K562 (cell line): ENCODE data around the gene XAB2. TPM values are rescaled to one million over a fixed set of nuclear protein-coding genes. Genes with fewer than 3 reads are reported as not detected.

ENCODE experiments used
- ATAC-seq: fragments of 200-7000 bp; cut with Tn5 transposase; 3 replicates; pipeline ENCODE4 v1.9.1; 2020; ENCODE audit warnings: moderate library complexity
- BruUV-seq: library from RNA; stranded (reverse); fragments of 400-500 nt; replicated peaks from 2 replicates; lab custom pipeline; 2021; lab: Mats Ljungman, UMichigan
- CTCF ChIA-PET: fragments of 300-600 bp; formaldehyde crosslinking; extraction: SDS; loops from one replicate; lab custom pipeline; 2021; ENCODE audit warnings: low intra/inter-chr PET ratio; lab: Yijun Ruan, JAX
- POLR2A ChIA-PET: fragments of 300-600, 350-650 bp; sonication (Branson Sonifier 250); formaldehyde crosslinking; extraction: SDS; loops from one replicate; lab custom pipeline; 2021; ENCODE audit warnings: antibody characterized with exemption, inconsistent platforms; lab: Yijun Ruan, JAX
- DNase-seq, 4 experiments: peaks; one replicate each; pipeline versions ENCODE4 v3.0.0 to v3.0.0-alpha.2; 2011 to 2018; ENCODE audit warnings: low spot score in 3 of 4, mixed read lengths in 3 of 4; ENCODE audit errors: extremely low read depth in 1 of 4
- FAIRE-seq: peaks from 2 replicates; lab custom pipeline; 2011; peaks lifted over from hg19 to GRCh38; lab: Jason Lieb, UNC
- H2AFZ ChIP-seq: 2 replicates; pipeline ENCODE4 v1.6.0; 2011; ENCODE audit warnings: low read depth, low read length, control low read depth, inconsistent platforms
- H3K27ac ChIP-seq: fragments of 200-600 bp; 3 replicates; pipeline ENCODE4 v1.8.0; 2011; ENCODE audit warnings: low read depth, mild to moderate bottlenecking, control low read depth, inconsistent platforms, low read length, moderate library complexity, mixed read lengths; ENCODE audit errors: extremely low read depth
- H3K27me3 ChIP-seq, 2 experiments: fragments of 300-600 bp in 1 of 2; 2 replicates in 1 of 2; 3 replicates in 1 of 2; pipeline versions ENCODE4 v1.6.0 to v1.8.0; 2011; ENCODE audit warnings: inconsistent platforms in 2 of 2, low read length in 2 of 2, mild to moderate bottlenecking in 1 of 2, mixed read lengths in 1 of 2, moderate library complexity in 1 of 2; ENCODE audit not compliant: control insufficient read depth in 2 of 2, insufficient read depth in 2 of 2
- H3K36me3 ChIP-seq: fragments of 300-600 bp; 3 replicates; pipeline ENCODE4 v1.8.0; 2011; ENCODE audit warnings: mild to moderate bottlenecking, low read length, inconsistent platforms; ENCODE audit not compliant: control insufficient read depth, insufficient read depth
- H3K4me1 ChIP-seq, 2 experiments: fragments of 200-600 bp in 1 of 2; replicated peaks in 1 of 2; 2 replicates in 1 of 2; 3 replicates in 1 of 2; pipeline versions ENCODE4 v1.5.1 to v1.8.0; 2011; ENCODE audit warnings: inconsistent platforms in 2 of 2, low read length in 2 of 2, mild to moderate bottlenecking in 1 of 2, mixed read lengths in 1 of 2, moderate library complexity in 1 of 2; ENCODE audit not compliant: control insufficient read depth in 2 of 2, insufficient read depth in 2 of 2
- H3K4me2 ChIP-seq: 2 replicates; pipeline ENCODE4 v1.6.1; 2011; ENCODE audit warnings: low read length, control low read depth, inconsistent platforms, mixed read lengths; ENCODE audit not compliant: insufficient read depth
- H3K4me3 ChIP-seq: fragments of 200-600 bp; sonication (generic), shearing (Covaris generic); 2 replicates; pipeline ENCODE4 v1.5.1; 2016; ENCODE audit warnings: control low read depth, inconsistent platforms
- H3K79me2 ChIP-seq: fragments of 200-600 bp; 3 replicates; pipeline ENCODE4 v1.8.0; 2011; ENCODE audit warnings: low read length, inconsistent platforms; ENCODE audit not compliant: control insufficient read depth, insufficient read depth
- H3K9ac ChIP-seq, 2 experiments: 2 replicates each; pipeline versions ENCODE4 v1.6.0 to v1.6.1; 2011; ENCODE audit warnings: low read depth in 2 of 2, low read length in 2 of 2, control low read depth in 1 of 2, inconsistent platforms in 1 of 2, mild to moderate bottlenecking in 1 of 2, mixed read lengths in 1 of 2; ENCODE audit not compliant: insufficient read depth in 1 of 2
- H3K9me1 ChIP-seq: one replicate; pipeline ENCODE4 v1.6.0; 2011; ENCODE audit warnings: inconsistent platforms, mild to moderate bottlenecking, low read length, moderate library complexity; ENCODE audit not compliant: control insufficient read depth, insufficient read depth
- H3K9me3 ChIP-seq: replicated peaks from 2 replicates; pipeline ENCODE4 v1.5.1; 2011; ENCODE audit warnings: low read depth, low read length, inconsistent platforms; ENCODE audit not compliant: control insufficient read depth, insufficient read depth
- H4K20me1 ChIP-seq: replicated peaks from 2 replicates; pipeline ENCODE4 v1.6.1; 2011; ENCODE audit warnings: low read length, inconsistent platforms, mixed read lengths; ENCODE audit not compliant: control insufficient read depth, insufficient read depth
- DPF2 ChIP-seq: fragments of 450-650 bp; IDR thresholded peaks from 2 replicates; pipeline ENCODE4 v1.6.1; 2016
- GABPA ChIP-seq: fragments of 200-800 bp; sonication (Bioruptor generic); conservative IDR thresholded peaks from 2 replicates; pipeline ENCODE4 v1.6.1; 2016; ENCODE audit warnings: low read depth, missing genetic modification characterization, missing compliant biosample characterization
- GATA2 ChIP-seq: sonication (generic); formaldehyde crosslinking; IDR thresholded peaks from 2 replicates; pipeline ENCODE4 v1.4.0; 2020; ENCODE audit warnings: mild to moderate bottlenecking, missing genetic modification reagents
- PHB2 ChIP-seq: fragments of 450-650 bp; IDR thresholded peaks from 2 replicates; pipeline ENCODE4 v1.6.1; 2017; ENCODE audit warnings: low read depth
- RBM22 ChIP-seq: fragments of 200-400 bp; formaldehyde crosslinking; IDR thresholded peaks from 2 replicates; pipeline ENCODE4 v1.6.1; 2018; ENCODE audit warnings: low read length, low read depth; ENCODE audit not compliant: poor library complexity, severe bottlenecking
- SMAD2 ChIP-seq: fragments of 150-350 bp; IDR thresholded peaks from 2 replicates; pipeline ENCODE4 v1.6.1; 2014; ENCODE audit warnings: low read depth, mild to moderate bottlenecking, low read length
- ZNF174 ChIP-seq: fragments of 250-450 bp; sonication (Bioruptor Pico); IDR thresholded peaks from 2 replicates; pipeline ENCODE4 v1.4.0; 2020; ENCODE audit warnings: mild to moderate bottlenecking
- ZNF175 ChIP-seq: fragments of 200-800 bp; sonication (Bioruptor generic); IDR thresholded peaks from 2 replicates; pipeline ENCODE4 v1.6.1; 2016; ENCODE audit warnings: low read depth, mild to moderate bottlenecking, missing genetic modification characterization, missing compliant biosample characterization
- WGBS: fragments of 100-300 bp; shearing (Covaris generic); methylation state at CpG from one replicate; pipeline ENCODE4 v1.1.6; 2016; ENCODE audit warnings: low coverage, mixed read lengths; ENCODE audit not compliant: insufficient coverage; ENCODE audit errors: missing lambda C conversion rate; 5-methylcytosine and 5-hydroxymethylcytosine counted together
- in situ Hi-C: fragments of 300-500 bp; cut with MboI; formaldehyde crosslinking; loops from 4 replicates; pipeline ENCODE4 v1.15.0; 2018; ENCODE audit warnings: inconsistent platforms, mixed read lengths
- intact Hi-C: fragments of 100-400 bp; cut with micrococcal nuclease; formaldehyde crosslinking; loops from 2 replicates; pipeline ENCODE4 v1.14.2; 2022
- polyA plus RNA-seq, 8 experiments: library from polyadenylated mRNA; depleted of rRNA in 4 of 8; stranded (reverse) in 5 of 8; unstranded in 3 of 8; fragments of >200 nt; fragmentation: Nextera tagmentation in 2 of 8; fragmentation: Illumina TruSeq in 1 of 8; extraction: Ambion mirVana in 2 of 8; extraction: Trizol in 1 of 8; gene quantifications; 2 replicates each; pipeline versions ENCODE4 v1.2.1 to v1.2.3, GENCODE V29; 2011 to 2014; ENCODE audit warnings: inconsistent platforms in 1 of 8, missing spikeins in 1 of 8
- total RNA-seq, 7 experiments: library from RNA; depleted of rRNA in 6 of 7; stranded (reverse); fragments of >200 nt in 6 of 7; fragmentation: Illumina TruSeq in 2 of 7; extraction: Trizol in 2 of 7; gene quantifications; 2 replicates each; pipeline versions ENCODE4 v1.2.1 to v1.2.3, GENCODE V29; 2011 to 2021; ENCODE audit warnings: low replicate concordance in 1 of 7
- TF ChIP-seq, protein P1 (sequence below): fragments of 200-600 bp; sonication (generic); IDR thresholded peaks from one replicate; pipeline ENCODE4 v1.6.1; 2012; ENCODE audit warnings: mild to moderate bottlenecking, low read depth, low read length, inconsistent platforms
- TF ChIP-seq, protein P2 (sequence below): fragments of 450-650 bp; IDR thresholded peaks from 2 replicates; pipeline ENCODE4 v1.6.1; 2018; ENCODE audit warnings: mild to moderate bottlenecking, low read depth; ENCODE audit not compliant: partially characterized antibody

Gene XAB2
- total and polyA plus RNA-seq, 9 of the 15 experiments (the other 6 are each of a cell fraction or from before 2014, with no cell fraction given): 0.21 to 58.3 (median 20.0) TPM

DNA sequence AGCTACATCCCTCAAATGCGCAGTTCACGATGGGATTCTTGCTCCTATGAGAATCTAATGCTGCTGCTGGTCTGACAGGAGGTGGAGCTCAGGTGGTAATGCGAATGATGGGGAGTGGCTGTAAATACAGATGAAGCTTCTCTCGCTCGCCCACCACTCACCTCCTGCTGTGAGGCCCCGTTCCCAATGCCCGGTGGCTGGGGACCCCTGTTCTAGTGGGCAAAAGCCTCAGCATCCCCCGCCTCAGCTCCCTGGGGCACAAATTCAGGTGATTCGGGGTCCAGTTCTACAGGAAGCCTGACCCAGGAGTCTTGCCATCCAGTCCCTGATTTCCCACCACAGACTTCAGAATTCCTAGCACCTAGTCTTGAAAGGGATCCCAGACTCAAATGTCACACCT is 43.2 kb upstream of the XAB2 start:
- POLR2A ChIA-PET: interaction anchor here (0.6 kb wide), 1 partner anchor 14 kb away, joined by 3 read pairs; no protein-coding TSS in a partner anchor
- no peak overlapping the region for H3K27ac ChIP-seq
- FAIRE-seq (no peak), ATAC-seq (no peak), DNase-seq (no peak)
- H4K20me1 ChIP-seq: no peaks in the 10 kb centered on the region
- BruUV-seq: no TSS peak
- peaks cover 14 to 41% of the 10 kb centered on the region in 2 experiments; a peak in 4 of 5 replicates for H3K27me3 ChIP-seq
- no peak overlapping the region for H3K4me3 ChIP-seq
- 7% methylated on average over 9 of the region's 9 CpGs for WGBS
- no peak overlapping the region for H3K9ac ChIP-seq
- no peaks in the 10 kb centered on the region for H3K79me2 ChIP-seq
- in situ Hi-C loops: no loop called here
- no peaks in the 10 kb centered on the region for H3K36me3 ChIP-seq
- intact Hi-C loops: no loop called here
- H3K9me1 ChIP-seq: no peaks in the 10 kb centered on the region
- CTCF ChIA-PET: no interaction called here
- H3K4me2 ChIP-seq: no peak overlapping the region
- peaks cover 5% of the 10 kb centered on the region; the same call in 1 of the 2 replicates for H3K9me3 ChIP-seq
- H2AFZ ChIP-seq: no peak overlapping the region
- H3K4me1 ChIP-seq: peaks cover 0 to 10% of the 10 kb centered on the region in 2 experiments; a peak in 2 of 5 replicates
- TF ChIP-seq GATA2 (CRISPR knock-in tag) (no peak), RBM22 (no peak), ZNF175 (no peak), PHB2 (no peak), GABPA (tag) (no peak), SMAD2 (no peak), ZNF174 (CRISPR knock-in tag) (no peak), DPF2 (no peak)
- TF ChIP-seq, protein P1, sequence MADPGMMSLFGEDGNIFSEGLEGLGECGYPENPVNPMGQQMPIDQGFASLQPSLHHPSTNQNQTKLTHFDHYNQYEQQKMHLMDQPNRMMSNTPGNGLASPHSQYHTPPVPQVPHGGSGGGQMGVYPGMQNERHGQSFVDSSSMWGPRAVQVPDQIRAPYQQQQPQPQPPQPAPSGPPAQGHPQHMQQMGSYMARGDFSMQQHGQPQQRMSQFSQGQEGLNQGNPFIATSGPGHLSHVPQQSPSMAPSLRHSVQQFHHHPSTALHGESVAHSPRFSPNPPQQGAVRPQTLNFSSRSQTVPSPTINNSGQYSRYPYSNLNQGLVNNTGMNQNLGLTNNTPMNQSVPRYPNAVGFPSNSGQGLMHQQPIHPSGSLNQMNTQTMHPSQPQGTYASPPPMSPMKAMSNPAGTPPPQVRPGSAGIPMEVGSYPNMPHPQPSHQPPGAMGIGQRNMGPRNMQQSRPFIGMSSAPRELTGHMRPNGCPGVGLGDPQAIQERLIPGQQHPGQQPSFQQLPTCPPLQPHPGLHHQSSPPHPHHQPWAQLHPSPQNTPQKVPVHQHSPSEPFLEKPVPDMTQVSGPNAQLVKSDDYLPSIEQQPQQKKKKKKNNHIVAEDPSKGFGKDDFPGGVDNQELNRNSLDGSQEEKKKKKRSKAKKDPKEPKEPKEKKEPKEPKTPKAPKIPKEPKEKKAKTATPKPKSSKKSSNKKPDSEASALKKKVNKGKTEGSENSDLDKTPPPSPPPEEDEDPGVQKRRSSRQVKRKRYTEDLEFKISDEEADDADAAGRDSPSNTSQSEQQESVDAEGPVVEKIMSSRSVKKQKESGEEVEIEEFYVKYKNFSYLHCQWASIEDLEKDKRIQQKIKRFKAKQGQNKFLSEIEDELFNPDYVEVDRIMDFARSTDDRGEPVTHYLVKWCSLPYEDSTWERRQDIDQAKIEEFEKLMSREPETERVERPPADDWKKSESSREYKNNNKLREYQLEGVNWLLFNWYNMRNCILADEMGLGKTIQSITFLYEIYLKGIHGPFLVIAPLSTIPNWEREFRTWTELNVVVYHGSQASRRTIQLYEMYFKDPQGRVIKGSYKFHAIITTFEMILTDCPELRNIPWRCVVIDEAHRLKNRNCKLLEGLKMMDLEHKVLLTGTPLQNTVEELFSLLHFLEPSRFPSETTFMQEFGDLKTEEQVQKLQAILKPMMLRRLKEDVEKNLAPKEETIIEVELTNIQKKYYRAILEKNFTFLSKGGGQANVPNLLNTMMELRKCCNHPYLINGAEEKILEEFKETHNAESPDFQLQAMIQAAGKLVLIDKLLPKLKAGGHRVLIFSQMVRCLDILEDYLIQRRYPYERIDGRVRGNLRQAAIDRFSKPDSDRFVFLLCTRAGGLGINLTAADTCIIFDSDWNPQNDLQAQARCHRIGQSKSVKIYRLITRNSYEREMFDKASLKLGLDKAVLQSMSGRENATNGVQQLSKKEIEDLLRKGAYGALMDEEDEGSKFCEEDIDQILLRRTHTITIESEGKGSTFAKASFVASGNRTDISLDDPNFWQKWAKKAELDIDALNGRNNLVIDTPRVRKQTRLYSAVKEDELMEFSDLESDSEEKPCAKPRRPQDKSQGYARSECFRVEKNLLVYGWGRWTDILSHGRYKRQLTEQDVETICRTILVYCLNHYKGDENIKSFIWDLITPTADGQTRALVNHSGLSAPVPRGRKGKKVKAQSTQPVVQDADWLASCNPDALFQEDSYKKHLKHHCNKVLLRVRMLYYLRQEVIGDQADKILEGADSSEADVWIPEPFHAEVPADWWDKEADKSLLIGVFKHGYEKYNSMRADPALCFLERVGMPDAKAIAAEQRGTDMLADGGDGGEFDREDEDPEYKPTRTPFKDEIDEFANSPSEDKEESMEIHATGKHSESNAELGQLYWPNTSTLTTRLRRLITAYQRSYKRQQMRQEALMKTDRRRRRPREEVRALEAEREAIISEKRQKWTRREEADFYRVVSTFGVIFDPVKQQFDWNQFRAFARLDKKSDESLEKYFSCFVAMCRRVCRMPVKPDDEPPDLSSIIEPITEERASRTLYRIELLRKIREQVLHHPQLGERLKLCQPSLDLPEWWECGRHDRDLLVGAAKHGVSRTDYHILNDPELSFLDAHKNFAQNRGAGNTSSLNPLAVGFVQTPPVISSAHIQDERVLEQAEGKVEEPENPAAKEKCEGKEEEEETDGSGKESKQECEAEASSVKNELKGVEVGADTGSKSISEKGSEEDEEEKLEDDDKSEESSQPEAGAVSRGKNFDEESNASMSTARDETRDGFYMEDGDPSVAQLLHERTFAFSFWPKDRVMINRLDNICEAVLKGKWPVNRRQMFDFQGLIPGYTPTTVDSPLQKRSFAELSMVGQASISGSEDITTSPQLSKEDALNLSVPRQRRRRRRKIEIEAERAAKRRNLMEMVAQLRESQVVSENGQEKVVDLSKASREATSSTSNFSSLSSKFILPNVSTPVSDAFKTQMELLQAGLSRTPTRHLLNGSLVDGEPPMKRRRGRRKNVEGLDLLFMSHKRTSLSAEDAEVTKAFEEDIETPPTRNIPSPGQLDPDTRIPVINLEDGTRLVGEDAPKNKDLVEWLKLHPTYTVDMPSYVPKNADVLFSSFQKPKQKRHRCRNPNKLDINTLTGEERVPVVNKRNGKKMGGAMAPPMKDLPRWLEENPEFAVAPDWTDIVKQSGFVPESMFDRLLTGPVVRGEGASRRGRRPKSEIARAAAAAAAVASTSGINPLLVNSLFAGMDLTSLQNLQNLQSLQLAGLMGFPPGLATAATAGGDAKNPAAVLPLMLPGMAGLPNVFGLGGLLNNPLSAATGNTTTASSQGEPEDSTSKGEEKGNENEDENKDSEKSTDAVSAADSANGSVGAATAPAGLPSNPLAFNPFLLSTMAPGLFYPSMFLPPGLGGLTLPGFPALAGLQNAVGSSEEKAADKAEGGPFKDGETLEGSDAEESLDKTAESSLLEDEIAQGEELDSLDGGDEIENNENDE: no peak
- TF ChIP-seq, protein P2, sequence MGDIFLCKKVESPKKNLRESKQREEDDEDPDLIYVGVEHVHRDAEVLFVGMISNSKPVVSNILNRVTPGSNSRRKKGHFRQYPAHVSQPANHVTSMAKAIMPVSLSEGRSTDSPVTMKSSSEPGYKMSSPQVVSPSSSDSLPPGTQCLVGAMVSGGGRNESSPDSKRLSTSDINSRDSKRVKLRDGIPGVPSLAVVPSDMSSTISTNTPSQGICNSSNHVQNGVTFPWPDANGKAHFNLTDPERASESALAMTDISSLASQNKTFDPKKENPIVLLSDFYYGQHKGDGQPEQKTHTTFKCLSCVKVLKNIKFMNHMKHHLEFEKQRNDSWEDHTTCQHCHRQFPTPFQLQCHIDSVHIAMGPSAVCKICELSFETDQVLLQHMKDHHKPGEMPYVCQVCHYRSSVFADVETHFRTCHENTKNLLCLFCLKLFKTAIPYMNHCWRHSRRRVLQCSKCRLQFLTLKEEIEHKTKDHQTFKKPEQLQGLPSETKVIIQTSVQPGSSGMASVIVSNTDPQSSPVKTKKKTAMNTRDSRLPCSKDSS: no peak
